ENCODE results near the gene LRRC4C. TPM values are rescaled to one million over a fixed set of nuclear protein-coding genes. Genes with fewer than 3 reads are reported as not detected.
A peak's percentile ranks its signal among the peaks of the same experiment; 100 is the strongest.
"Not testable (repeated sequence)": the region's sequence is repeated elsewhere in the genome, so short reads cannot be mapped to it uniquely, and the experiment has no call there.

LRRC4C gene
- total RNA-seq, 1 experiment from 2014 or later, result 0.06 TPM

DNA sequence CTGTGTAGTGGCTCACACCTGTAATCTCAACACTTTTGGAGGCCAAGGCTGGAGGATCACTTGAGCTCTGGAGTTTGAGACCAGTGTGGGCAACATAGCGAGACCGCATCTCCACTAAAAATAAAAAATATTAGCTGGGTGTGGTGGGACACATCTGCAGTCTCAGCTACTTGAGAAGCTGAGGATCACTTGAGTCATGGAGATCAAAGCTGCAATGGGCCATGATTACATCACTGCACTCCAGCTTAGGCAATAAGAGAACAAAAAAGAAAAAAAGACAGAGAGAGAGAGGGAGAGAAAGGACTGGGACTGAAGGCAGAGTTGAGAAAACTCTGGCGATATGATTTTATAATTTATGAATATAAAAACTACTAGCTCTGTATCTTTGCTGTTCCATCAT, 473.1 kb downstream of the LRRC4C start:
- H3K4me1 ChIP-seq, result no peaks in the 10 kb centered on the region
- no peak for DNase-seq
- H3K27me3 ChIP-seq, result no peaks in the 10 kb centered on the region
- H3K27ac ChIP-seq, result no peak overlapping the region
- no peaks in the 10 kb centered on the region for H3K9me3 ChIP-seq (replicated peaks)
- H3K36me3 ChIP-seq, result no peaks in the 10 kb centered on the region
- H3K4me3 ChIP-seq, result no peak overlapping the region

DNA sequence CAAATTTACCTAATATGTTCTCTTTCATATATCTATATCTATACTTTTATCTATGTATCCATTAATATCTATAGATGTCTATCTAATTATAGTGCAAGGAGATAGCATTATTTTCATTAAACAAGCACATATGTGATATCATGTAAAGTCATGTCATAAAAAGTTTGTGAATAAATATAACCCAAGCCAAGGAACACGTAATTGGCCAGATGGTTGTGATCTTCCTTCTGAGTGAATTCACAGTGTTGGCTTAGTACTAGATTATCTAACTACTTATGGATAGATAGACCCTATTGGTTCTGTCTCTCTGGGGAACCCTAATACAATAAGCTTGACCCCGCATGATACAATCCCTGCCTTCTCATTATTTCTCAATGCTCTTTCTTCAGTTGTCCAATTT, 484.4 kb downstream of the LRRC4C start:
- no peak overlapping the region for H3K27ac ChIP-seq
- H3K36me3 ChIP-seq, result no peaks in the 10 kb centered on the region
- H3K4me3 ChIP-seq, result no peak overlapping the region
- no peaks in the 10 kb centered on the region for H3K4me1 ChIP-seq
- no peaks in the 10 kb centered on the region for H3K27me3 ChIP-seq
- DNase-seq, result no peak
- no peaks in the 10 kb centered on the region for H3K9me3 ChIP-seq (replicated peaks)

DNA sequence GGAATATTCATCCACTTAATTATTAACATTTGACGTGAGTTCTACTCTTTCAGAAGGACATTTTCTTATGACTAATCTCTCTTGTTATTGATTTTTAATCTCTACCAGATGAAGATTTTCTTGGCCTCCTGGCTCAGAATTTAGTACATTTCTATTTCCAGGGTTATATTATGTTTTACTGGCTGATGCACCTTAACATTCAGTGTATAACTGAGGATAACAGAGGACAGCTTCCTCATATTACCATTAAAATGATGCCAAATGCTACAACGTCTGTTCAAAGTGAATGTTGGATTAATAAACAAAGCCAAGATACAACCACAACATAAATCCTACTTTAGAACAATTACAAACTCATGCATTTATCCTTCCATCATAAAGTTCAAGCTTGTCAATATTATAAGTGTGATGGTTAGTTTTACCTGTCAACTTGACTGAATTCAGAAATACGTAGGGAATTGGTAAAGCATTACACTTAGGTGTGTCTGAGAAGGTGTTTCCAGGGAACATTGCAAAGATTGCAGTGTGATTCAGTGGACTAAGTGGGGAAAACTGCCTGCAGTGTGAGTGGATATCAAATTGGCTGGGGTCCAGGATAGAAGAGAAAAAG, 485.2 kb downstream of the LRRC4C start:
- no peak for DNase-seq
- H3K4me3 ChIP-seq, result no peak overlapping the region
- H3K27ac ChIP-seq, result no peak overlapping the region
- H3K36me3 ChIP-seq, result no peaks in the 10 kb centered on the region
- no peaks in the 10 kb centered on the region for H3K9me3 ChIP-seq (replicated peaks)
- no peaks in the 10 kb centered on the region for H3K27me3 ChIP-seq
- no peaks in the 10 kb centered on the region for H3K4me1 ChIP-seq

GRCh38 chr11:40958707-40959106, 500.7 kb downstream of the LRRC4C start:
- Histone ChIP-seq H3K4me1 (no peaks in the 10 kb centered on the region), H3K27ac (no peak overlapping the region), H3K27me3 (no peaks in the 10 kb centered on the region), H3K9me3 (replicated peaks) (no peaks in the 10 kb centered on the region), H3K4me3 (no peak overlapping the region), H3K36me3 (no peaks in the 10 kb centered on the region)
- no peak for DNase-seq

GRCh38 chr11:40952479-40952878, 507.0 kb downstream of the LRRC4C start:
- Histone ChIP-seq H3K4me1 (no peaks in the 10 kb centered on the region), H3K27me3 (no peaks in the 10 kb centered on the region), H3K36me3 (no peaks in the 10 kb centered on the region), H3K9me3 (replicated peaks) (no peaks in the 10 kb centered on the region), H3K4me3 (no peak overlapping the region), H3K27ac (no peak overlapping the region)
- no peak for DNase-seq

DNA sequence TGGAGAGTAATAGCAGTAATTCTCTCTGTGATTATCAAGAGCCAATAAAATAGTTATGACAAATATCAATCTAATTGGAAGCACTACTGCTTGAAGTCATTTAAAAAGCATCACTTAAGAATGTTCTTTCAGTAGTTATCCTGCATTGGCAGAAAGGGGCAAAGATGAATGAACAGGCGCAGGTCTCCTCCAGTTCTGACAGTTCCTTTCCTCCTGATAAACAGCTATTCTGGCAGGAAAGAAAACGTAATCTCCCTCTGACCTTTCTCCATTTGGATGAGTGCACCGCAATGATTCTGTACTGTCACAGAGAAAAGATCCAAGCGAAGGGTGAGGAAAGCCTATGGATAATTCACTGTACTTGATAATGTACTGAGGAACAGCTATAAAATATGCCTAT, 521.5 kb downstream of the LRRC4C start:
- Histone ChIP-seq H3K9me3 (replicated peaks) (no peaks in the 10 kb centered on the region), H3K4me1 (no peaks in the 10 kb centered on the region), H3K27me3 (no peaks in the 10 kb centered on the region; the same call in 1 of the 2 replicates), H3K27ac (no peak overlapping the region), H3K36me3 (no peaks in the 10 kb centered on the region), H3K4me3 (no peak overlapping the region)
- no peak for DNase-seq

DNA sequence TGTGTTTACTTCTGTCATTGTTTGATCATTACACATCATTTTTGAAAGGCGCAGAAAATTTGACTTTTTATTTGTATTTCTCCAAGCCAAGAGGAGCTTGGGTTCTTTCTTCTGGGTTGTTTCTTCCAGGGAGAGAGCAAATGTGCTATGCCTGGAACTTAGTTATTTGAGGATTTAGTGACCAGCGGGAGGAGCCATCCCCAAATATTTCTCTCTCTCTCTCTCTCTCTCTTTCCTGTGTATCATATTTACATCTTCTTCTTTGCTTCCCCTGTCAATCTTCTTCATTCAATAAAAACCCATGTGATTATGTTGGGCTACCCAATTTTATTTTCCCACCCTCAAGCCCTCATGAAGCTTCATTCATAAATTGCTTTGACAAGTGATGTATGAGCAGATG, 534.5 kb downstream of the LRRC4C start:
- no peak overlapping the region for H3K27ac ChIP-seq
- H3K4me1 ChIP-seq, result no peaks in the 10 kb centered on the region
- no peaks in the 10 kb centered on the region for H3K27me3 ChIP-seq
- no peak for DNase-seq
- no peaks in the 10 kb centered on the region for H3K9me3 ChIP-seq (replicated peaks)
- H3K36me3 ChIP-seq, result no peaks in the 10 kb centered on the region
- H3K4me3 ChIP-seq, result no peak overlapping the region

- no peak for DNase-seq
- Histone ChIP-seq H3K4me3 (no peak overlapping the region), H3K36me3 (no peaks in the 10 kb centered on the region), H3K9me3 (replicated peaks) (no peaks in the 10 kb centered on the region), H3K4me1 (no peaks in the 10 kb centered on the region), H3K27me3 (no peaks in the 10 kb centered on the region), H3K27ac (no peak overlapping the region)
These were observed 538.2 kb downstream of the LRRC4C start for GRCh38 chr11:40921246-40921645.

GRCh38 chr11:40910774-40911173, 548.7 kb downstream of the LRRC4C start:
- DNase-seq; H3K27ac ChIP-seq; H3K27me3 ChIP-seq; H3K4me3 ChIP-seq; H3K9me3 ChIP-seq (replicated peaks); H3K4me1 ChIP-seq; H3K36me3 ChIP-seq: not testable (repeated sequence)

DNA sequence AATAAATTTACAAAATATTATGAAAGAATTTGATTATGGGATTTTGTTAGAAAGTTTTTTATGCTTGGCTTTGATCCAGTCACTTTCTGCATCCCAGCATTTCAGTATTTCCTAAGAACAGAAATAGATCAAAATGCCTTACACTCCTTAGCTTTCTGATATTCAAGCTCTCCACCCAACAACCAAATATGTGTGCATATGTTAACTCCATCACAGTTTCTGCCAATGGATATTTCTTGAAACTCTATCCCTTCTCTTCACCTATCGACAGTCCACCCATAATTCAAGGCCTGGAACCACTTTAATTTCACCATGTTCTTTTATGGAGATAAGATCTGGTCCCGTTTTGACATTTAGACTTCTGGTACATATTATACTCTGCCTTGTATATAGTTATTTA, 565.0 kb downstream of the LRRC4C start:
- no peak for DNase-seq
- H3K27ac ChIP-seq, result no peak overlapping the region
- H3K4me1 ChIP-seq, result no peaks in the 10 kb centered on the region
- H3K9me3 ChIP-seq (replicated peaks), result no peaks in the 10 kb centered on the region
- H3K36me3 ChIP-seq, result no peaks in the 10 kb centered on the region
- no peak overlapping the region for H3K4me3 ChIP-seq
- H3K27me3 ChIP-seq, result no peaks in the 10 kb centered on the region; the same call in 1 of the 2 replicates

DNA sequence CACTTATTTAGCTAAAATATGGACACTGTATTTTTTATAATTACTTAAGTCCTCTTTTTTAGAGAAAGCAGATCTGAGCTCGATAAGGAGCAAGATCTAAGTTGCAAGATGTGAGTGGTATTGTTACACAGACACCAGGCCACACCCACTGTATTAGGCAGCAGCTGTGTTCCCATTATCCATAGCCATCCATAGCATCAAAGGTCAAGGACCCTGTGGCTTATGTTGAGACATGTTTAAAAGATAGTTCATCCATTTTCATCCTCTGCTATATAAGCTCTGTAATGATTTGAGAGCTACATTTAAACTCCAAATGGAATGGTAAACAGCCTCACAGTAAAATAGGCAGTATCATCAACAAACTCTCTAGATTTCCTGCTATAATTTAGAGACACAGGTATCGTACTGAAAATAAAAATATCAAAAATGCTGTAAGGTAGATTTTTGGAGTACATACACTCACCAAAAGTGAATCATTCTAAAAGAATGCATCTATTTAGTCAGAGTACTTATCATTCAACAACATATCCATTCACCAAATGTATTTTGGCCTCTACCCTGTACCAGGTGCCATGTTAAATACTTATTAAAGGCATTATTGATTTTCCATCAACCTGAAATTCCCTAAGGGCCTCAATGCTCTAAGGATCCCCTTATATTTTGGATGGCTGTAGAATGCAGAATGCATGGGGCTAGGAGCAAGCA, 574.0 kb downstream of the LRRC4C start:
- peak; percentile 11 to 28 for DNase-seq
- Histone ChIP-seq H3K36me3 (no peaks in the 10 kb centered on the region), H3K4me1 (peaks cover 6% of the 10 kb centered on the region; the same call in 1 of the 2 replicates), H3K4me3 (no peak overlapping the region), H3K9me3 (replicated peaks) (no peaks in the 10 kb centered on the region), H3K27me3 (no peaks in the 10 kb centered on the region), H3K27ac (no peak overlapping the region)

DNA sequence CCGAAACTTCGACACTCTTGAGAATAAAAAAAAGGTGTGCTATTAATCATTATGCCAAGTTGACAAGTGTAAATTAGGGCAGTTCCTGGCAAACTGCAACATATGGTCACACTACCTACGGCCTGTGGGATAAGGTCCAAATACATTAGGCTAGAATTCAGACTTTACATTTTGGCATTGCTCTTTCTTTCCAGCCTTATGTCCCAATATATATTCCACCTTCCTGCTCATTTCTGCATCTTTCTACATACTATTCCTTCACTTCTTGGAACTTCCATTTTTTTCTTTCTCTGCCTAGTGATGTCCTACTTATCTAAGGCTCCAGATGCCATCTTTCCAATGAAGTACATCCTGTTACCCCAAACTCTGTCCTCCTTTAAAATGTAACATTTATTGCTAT, 577.2 kb downstream of the LRRC4C start:
- Histone ChIP-seq H3K4me1 (peaks cover 6% of the 10 kb centered on the region; the same call in 1 of the 2 replicates), H3K36me3 (no peaks in the 10 kb centered on the region), H3K27ac (no peak overlapping the region), H3K4me3 (no peak overlapping the region), H3K27me3 (no peaks in the 10 kb centered on the region), H3K9me3 (replicated peaks) (no peaks in the 10 kb centered on the region)
- no peak for DNase-seq

GRCh38 chr11:40879911-40880310, 579.5 kb downstream of the LRRC4C start:
- DNase-seq, result no peak
- no peaks in the 10 kb centered on the region for H3K27me3 ChIP-seq

GRCh38 chr11:40877981-40878380, 581.5 kb downstream of the LRRC4C start:
- Histone ChIP-seq H3K27ac (no peak overlapping the region), H3K27me3 (no peaks in the 10 kb centered on the region), H3K9me3 (replicated peaks) (no peaks in the 10 kb centered on the region), H3K4me1 (no peaks in the 10 kb centered on the region), H3K36me3 (no peaks in the 10 kb centered on the region), H3K4me3 (no peak overlapping the region)
- no peak for DNase-seq

More at GRCh38 chr11:40879911-40880310, 579.5 kb downstream of the LRRC4C start:
- Histone ChIP-seq H3K4me3 (no peak overlapping the region), H3K36me3 (no peaks in the 10 kb centered on the region), H3K27ac (no peak overlapping the region), H3K4me1 (no peaks in the 10 kb centered on the region; the same call in 1 of the 2 replicates), H3K9me3 (replicated peaks) (no peaks in the 10 kb centered on the region)

- peak in 1 of 2 experiments; percentile 4 for DNase-seq
- Histone ChIP-seq H3K27me3 (no peaks in the 10 kb centered on the region), H3K27ac (no peak overlapping the region)
These were observed 582.2 kb downstream of the LRRC4C start for GRCh38 chr11:40877256-40877655.

More at GRCh38 chr11:40877256-40877655, 582.2 kb downstream of the LRRC4C start:
- no peaks in the 10 kb centered on the region for H3K9me3 ChIP-seq (replicated peaks)
- no peaks in the 10 kb centered on the region for H3K36me3 ChIP-seq
- H3K4me3 ChIP-seq, result no peak overlapping the region
- no peaks in the 10 kb centered on the region for H3K4me1 ChIP-seq
